ENCODE data around the gene ZBTB38. TPM values are rescaled to one million over a fixed set of nuclear protein-coding genes. Genes with fewer than 3 reads are reported as not detected.

The ZBTB38 gene
- total RNA-seq, 1 experiment from 2014 or later = 12.3 TPM

DNA sequence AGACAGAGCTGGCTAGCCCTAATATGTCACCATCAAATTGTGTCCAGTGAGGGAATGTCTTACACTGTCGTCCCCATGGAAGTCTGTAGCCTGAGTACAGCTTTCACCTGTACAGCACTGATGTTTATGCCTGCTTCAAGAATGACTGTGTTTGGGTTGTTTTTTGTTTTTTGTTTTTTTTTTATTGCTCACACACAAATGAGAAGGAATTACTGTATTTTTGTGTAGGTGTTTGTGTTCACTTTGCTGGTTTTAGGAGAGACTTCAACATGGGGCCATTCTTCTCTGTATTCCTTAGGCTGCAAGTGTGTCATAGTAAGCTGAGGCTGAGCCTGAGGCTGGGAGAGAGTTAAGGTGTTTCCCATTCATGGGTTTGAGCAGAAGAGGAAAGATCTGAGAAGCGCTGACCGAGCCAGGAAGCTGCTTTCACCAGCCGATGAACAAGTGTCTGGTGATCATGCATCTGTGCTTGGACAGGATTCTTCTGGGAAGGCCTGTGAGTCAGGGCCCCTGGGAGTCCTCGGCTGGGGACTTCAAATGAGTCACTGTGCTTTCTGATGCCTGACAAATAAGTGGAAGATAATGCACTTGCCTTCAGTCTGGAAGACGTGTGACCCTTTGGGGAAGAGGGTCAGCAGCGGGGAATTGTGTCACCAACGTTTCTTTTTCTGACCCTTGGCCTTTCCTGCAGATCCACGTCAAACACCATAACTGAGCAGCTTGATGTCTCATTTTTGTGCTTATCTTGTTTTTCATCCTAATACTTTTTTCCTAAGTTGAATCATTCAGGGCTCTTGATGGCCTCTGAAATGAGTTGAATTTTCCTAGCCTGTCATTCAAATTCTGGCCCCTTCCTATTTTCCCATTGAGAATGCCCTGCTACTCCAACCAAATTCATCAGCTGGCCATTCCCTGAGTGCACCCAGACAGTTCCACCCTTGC, 36.7 kb upstream of the ZBTB38 start:
- no peak for ATAC-seq
- ChIA-PET POLR2A (no interaction called here), CTCF (interaction anchor here (1.5 to 1.8 kb wide), 2 partner anchors 23 to 123 kb away, joined by 3 to 4 read pairs; no protein-coding TSS in a partner anchor)
- no peak for TF ChIP-seq PRRX2 (CRISPR knock-in tag; IDR thresholded peaks at IDR 0.05)
- no peak for TF ChIP-seq FOXK1 (CRISPR knock-in tag; IDR thresholded peaks at IDR 0.05)
- no peak for TF ChIP-seq ZNF121 (CRISPR knock-in tag; IDR thresholded peaks at IDR 0.05)
- TF ChIP-seq SOX15 (CRISPR knock-in tag; IDR thresholded peaks at IDR 0.05) = no peak
- TF ChIP-seq, protein P1, sequence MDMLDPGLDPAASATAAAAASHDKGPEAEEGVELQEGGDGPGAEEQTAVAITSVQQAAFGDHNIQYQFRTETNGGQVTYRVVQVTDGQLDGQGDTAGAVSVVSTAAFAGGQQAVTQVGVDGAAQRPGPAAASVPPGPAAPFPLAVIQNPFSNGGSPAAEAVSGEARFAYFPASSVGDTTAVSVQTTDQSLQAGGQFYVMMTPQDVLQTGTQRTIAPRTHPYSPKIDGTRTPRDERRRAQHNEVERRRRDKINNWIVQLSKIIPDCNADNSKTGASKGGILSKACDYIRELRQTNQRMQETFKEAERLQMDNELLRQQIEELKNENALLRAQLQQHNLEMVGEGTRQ (CRISPR knock-in tag; IDR thresholded peaks at IDR 0.05) = no peak
- TF ChIP-seq JAZF1 (CRISPR knock-in tag; IDR thresholded peaks at IDR 0.05) = no peak
- no peak for TF ChIP-seq ZNF396 (CRISPR knock-in tag; IDR thresholded peaks at IDR 0.05; ENCODE audit: borderline replicate concordance)
- TF ChIP-seq TP53 (CRISPR knock-in tag; IDR thresholded peaks at IDR 0.05) = no peak
- TF ChIP-seq, protein P2, sequence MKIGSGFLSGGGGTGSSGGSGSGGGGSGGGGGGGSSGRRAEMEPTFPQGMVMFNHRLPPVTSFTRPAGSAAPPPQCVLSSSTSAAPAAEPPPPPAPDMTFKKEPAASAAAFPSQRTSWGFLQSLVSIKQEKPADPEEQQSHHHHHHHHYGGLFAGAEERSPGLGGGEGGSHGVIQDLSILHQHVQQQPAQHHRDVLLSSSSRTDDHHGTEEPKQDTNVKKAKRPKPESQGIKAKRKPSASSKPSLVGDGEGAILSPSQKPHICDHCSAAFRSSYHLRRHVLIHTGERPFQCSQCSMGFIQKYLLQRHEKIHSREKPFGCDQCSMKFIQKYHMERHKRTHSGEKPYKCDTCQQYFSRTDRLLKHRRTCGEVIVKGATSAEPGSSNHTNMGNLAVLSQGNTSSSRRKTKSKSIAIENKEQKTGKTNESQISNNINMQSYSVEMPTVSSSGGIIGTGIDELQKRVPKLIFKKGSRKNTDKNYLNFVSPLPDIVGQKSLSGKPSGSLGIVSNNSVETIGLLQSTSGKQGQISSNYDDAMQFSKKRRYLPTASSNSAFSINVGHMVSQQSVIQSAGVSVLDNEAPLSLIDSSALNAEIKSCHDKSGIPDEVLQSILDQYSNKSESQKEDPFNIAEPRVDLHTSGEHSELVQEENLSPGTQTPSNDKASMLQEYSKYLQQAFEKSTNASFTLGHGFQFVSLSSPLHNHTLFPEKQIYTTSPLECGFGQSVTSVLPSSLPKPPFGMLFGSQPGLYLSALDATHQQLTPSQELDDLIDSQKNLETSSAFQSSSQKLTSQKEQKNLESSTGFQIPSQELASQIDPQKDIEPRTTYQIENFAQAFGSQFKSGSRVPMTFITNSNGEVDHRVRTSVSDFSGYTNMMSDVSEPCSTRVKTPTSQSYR (CRISPR knock-in tag; IDR thresholded peaks at IDR 0.05) = no peak
- TF ChIP-seq ZNF317 (CRISPR knock-in tag; IDR thresholded peaks at IDR 0.05; ENCODE audit: borderline replicate concordance, low read depth) = no peak
- no peak for TF ChIP-seq GTF2I (CRISPR knock-in tag; conservative IDR thresholded peaks at IDR 0.05)
- TF ChIP-seq, protein P3, sequence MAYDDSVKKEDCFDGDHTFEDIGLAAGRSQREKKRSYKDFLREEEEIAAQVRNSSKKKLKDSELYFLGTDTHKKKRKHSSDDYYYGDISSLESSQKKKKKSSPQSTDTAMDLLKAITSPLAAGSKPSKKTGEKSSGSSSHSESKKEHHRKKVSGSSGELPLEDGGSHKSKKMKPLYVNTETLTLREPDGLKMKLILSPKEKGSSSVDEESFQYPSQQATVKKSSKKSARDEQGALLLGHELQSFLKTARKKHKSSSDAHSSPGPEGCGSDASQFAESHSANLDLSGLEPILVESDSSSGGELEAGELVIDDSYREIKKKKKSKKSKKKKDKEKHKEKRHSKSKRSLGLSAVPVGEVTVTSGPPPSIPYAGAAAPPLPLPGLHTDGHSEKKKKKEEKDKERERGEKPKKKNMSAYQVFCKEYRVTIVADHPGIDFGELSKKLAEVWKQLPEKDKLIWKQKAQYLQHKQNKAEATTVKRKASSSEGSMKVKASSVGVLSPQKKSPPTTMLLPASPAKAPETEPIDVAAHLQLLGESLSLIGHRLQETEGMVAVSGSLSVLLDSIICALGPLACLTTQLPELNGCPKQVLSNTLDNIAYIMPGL (CRISPR knock-in tag; IDR thresholded peaks at IDR 0.05) = no peak
- Mint-ChIP-seq H3K27ac (no peak overlapping the region), H3K4me3 (no peak overlapping the region), H3K36me3 (no peaks in the 10 kb centered on the region), H3K27me3 (ENCODE audit: low read depth) (no peaks in the 10 kb centered on the region), H3K4me1 (peaks cover 26% of the 10 kb centered on the region), H3K9me3 (no peaks in the 10 kb centered on the region)
- no peak for DNase-seq (ENCODE audit: low spot score)

DNA sequence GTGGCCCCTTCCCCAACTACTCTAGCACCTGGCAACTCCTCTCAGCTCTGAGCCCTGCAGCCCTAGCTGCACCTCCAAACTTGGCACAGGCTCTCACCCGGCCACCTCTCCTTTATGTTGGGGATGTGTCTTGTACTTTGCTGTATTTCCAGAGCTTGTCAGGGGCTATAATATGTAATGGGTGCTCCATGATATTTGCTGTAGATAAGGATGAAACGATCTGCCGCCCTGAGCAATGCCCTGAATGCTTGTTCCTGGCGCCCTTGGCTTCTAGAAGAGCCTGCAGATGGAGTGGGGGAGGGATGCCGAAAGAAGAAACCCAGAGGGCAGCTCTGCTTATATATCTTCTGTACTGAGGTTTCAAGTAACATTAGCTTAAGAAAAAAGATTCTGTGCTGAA, 35.9 kb upstream of the ZBTB38 start:
- no peak overlapping the region for H3K4me3 Mint-ChIP-seq
- no peak for ATAC-seq
- POLR2A ChIA-PET = interaction anchor here (1.0 kb wide), 1 partner anchor 24 kb away, joined by 4 read pairs; no protein-coding TSS in a partner anchor
- TF ChIP-seq ZNF138 (CRISPR knock-in tag; conservative IDR thresholded peaks at IDR 0.05) (no peak), NR3C1 (CRISPR knock-in tag; conservative IDR thresholded peaks at IDR 0.05; ENCODE audit: low read depth) (no peak), NFE2L1 (CRISPR knock-in tag; IDR thresholded peaks at IDR 0.05) (no peak), NR1H2 (CRISPR knock-in tag; IDR thresholded peaks at IDR 0.05) (no peak), CREM (CRISPR knock-in tag; IDR thresholded peaks at IDR 0.05) (no peak), TEAD1 (CRISPR knock-in tag; IDR thresholded peaks at IDR 0.05) (no peak)
- TF ChIP-seq, protein P4, sequence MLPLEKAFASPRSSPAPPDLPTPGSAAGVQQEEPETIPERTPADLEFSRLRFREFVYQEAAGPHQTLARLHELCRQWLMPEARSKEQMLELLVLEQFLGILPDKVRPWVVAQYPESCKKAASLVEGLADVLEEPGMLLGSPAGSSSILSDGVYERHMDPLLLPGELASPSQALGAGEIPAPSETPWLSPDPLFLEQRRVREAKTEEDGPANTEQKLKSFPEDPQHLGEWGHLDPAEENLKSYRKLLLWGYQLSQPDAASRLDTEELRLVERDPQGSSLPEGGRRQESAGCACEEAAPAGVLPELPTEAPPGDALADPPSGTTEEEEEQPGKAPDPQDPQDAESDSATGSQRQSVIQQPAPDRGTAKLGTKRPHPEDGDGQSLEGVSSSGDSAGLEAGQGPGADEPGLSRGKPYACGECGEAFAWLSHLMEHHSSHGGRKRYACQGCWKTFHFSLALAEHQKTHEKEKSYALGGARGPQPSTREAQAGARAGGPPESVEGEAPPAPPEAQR (CRISPR knock-in tag; IDR thresholded peaks at IDR 0.05) = no peak
- TF ChIP-seq, protein P5, sequence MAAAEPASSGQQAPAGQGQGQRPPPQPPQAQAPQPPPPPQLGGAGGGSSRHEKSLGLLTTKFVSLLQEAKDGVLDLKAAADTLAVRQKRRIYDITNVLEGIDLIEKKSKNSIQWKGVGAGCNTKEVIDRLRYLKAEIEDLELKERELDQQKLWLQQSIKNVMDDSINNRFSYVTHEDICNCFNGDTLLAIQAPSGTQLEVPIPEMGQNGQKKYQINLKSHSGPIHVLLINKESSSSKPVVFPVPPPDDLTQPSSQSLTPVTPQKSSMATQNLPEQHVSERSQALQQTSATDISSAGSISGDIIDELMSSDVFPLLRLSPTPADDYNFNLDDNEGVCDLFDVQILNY (CRISPR knock-in tag; IDR thresholded peaks at IDR 0.05) = no peak
- TF ChIP-seq, protein P1 (CRISPR knock-in tag; IDR thresholded peaks at IDR 0.05) = no peak
- TF ChIP-seq, protein P6, sequence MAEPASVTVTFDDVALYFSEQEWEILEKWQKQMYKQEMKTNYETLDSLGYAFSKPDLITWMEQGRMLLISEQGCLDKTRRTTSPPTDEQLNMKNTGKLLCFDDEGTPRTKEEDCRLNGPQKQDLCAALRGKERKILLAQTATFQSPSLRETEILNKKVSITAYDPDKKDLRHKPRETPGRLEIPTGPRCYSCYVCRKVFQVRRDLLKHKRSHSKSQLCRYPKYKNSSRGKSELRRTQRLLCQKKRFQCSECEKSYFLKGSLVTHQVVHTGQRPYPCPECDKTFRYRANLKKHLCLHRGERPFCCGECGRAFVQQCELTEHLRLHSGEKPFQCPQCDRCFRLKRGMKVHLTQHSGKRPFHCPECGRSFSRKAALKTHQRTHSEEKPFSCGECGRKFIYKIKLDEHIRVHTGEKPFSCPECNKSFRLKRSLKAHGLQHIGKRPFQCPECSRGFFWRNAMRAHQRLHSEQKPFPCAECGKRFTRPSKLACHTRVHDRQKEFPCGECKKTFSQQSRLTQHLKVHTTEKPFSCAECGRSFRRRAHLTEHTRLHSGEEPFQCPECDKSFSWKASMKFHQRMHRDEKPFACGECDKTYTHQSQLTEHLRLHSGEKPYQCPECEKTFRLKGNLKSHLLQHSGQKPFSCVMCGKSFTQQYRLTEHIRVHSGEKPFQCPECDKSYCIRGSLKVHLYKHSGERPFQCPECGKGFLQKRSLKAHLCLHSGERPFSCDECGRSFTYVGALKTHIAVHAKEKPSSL (CRISPR knock-in tag; conservative IDR thresholded peaks at IDR 0.05) = no peak
- TF ChIP-seq, protein P7, sequence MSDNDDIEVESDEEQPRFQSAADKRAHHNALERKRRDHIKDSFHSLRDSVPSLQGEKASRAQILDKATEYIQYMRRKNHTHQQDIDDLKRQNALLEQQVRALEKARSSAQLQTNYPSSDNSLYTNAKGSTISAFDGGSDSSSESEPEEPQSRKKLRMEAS (CRISPR knock-in tag; IDR thresholded peaks at IDR 0.05) = no peak

More for the DNA sequence above, 35.9 kb upstream of the ZBTB38 start:
- no peaks in the 10 kb centered on the region for H3K36me3 Mint-ChIP-seq
- H3K9me3 Mint-ChIP-seq = no peaks in the 10 kb centered on the region
- H3K27ac Mint-ChIP-seq = no peak overlapping the region
- no peaks in the 10 kb centered on the region for H3K27me3 Mint-ChIP-seq (ENCODE audit: low read depth)
- peaks cover 18% of the 10 kb centered on the region for H3K4me1 Mint-ChIP-seq
- CTCF ChIA-PET = interaction anchor here (1.5 to 1.8 kb wide), 2 partner anchors 24 to 122 kb away, joined by 3 to 4 read pairs; no protein-coding TSS in a partner anchor
- no peak for DNase-seq (ENCODE audit: low spot score)
